Measurements from ENCODE around the gene ACCSL.

The ACCSL gene

DNA sequence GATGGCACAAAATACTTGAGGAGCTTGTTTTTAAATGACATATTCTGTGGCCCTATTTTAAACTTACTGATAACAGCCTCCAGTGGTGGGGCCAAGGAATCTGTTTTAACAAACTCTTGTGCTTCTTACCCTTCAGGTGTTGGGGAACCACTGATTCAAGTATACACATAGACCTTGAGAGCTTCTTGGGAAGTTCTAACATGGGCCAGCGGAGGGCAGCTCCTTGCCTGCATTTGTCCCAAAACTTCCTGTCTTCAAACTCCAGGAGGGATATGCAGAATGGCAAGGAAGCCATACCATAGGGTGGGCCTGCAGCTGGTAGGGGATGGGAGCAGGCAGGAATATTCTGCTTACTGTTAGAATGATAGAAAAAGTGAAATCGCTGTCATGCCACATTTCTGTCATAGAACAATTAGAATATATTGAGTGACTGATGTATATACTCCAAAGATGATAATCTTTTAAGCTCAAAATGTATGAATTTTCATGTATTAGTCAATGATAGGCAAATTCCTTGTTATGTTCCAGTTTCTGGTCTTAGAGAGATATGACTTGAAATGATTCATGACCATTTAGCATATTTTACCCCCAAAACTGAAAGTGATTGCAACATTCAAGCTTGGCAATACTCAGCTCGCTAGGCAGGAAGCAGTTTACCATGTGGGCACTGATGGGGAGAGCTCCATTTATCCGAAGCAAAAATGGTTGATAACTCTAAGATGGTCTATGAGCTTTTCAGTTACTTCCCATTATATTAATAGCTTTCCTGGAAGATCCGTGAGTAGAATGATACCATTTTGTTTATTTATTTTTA lies 56.9 kb downstream of the ACCSL start:
- no peak for DNase-seq

DNA sequence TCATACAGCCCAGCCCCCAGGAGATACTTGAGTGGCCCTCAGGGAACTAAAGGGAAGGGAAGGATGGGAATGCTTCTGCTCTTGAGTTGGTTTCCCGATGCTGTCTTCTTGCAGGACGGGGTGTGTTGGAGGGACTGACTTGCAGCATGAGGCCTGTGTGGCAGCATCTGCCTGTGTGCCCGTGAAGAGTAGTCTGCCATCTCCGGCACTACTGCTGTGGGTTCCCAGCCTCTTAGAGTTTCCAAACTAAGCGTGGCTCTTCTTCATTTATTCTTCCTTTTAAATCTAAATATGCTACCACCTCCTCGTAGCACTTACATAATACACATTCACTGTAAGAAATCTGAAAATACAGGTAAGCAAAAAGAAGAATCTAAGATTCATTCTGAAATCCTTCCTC lies 60.5 kb downstream of the ACCSL start:
- DNase-seq, result no peak
